CD4-positive, alpha-beta T cell treated with Interleukin-4 for 4 hours (primary cell): ENCODE results near the gene RNF128.
A peak's percentile ranks its signal among the peaks of the same experiment; 100 is the strongest.
"Not testable (repeated sequence)": the region's sequence is repeated elsewhere in the genome, so short reads cannot be mapped to it uniquely, and the experiment has no call there.

Experiments used
- DNase-seq: peaks from one replicate; pipeline ENCODE4 v3.0.0-alpha.2; 2020

Gene RNF128

GRCh38 chrX:106751407-106751806 lies 24.9 kb downstream of the RNF128 start:
- DNase-seq = no peak

- no peak for DNase-seq
Measured at GRCh38 chrX:106752101-106752678, 25.7 kb downstream of the RNF128 start.

- DNase-seq = not testable (repeated sequence)
Measured at GRCh38 chrX:106769288-106769687, 42.8 kb downstream of the RNF128 start.

GRCh38 chrX:106774981-106775380 lies 48.5 kb downstream of the RNF128 start:
- DNase-seq = no peak

- no peak for DNase-seq
Measured at GRCh38 chrX:106780264-106780663, 53.8 kb downstream of the RNF128 start.

GRCh38 chrX:106780664-106781377 lies 54.3 kb downstream of the RNF128 start:
- DNase-seq = no peak

GRCh38 chrX:106783716-106784115 lies 57.2 kb downstream of the RNF128 start:
- no peak for DNase-seq

- DNase-seq = no peak
Measured at GRCh38 chrX:106791495-106791894, 65.0 kb downstream of the RNF128 start.

GRCh38 chrX:106802063-106802387 lies 75.5 kb downstream of the RNF128 start:
- no peak for DNase-seq

GRCh38 chrX:106802388-106803275 lies 76.1 kb downstream of the RNF128 start, which contains the start of gene TBC1D8B:
TBC1D8B (plus strand) TSS chrX:106802673; CDS start chrX:106802854, 181 bp downstream.
- DNase-seq = peak; percentile 23

- no peak for DNase-seq
Measured at GRCh38 chrX:106811131-106811910, 84.8 kb downstream of the RNF128 start.

GRCh38 chrX:106812930-106813329 lies 86.4 kb downstream of the RNF128 start:
- DNase-seq = not testable (repeated sequence)

GRCh38 chrX:106814093-106814492 lies 87.6 kb downstream of the RNF128 start:
- not testable (repeated sequence) for DNase-seq
